ES-I3 (cell line): ENCODE data around the gene DPEP2.
"Not testable (repeated sequence)": the region's sequence is repeated elsewhere in the genome, so short reads cannot be mapped to it uniquely, and the experiment has no call there.

Source experiments
- H3K36me3 ChIP-seq: 2 replicates; pipeline ENCODE4 v1.6.1; 2013; ENCODE audit warnings: mild to moderate bottlenecking, low read length, control low read depth, moderate library complexity; ENCODE audit not compliant: insufficient read depth
- H3K4me1 ChIP-seq: 2 replicates; pipeline ENCODE4 v1.6.1; 2013; ENCODE audit warnings: mild to moderate bottlenecking, control low read depth, low read length; ENCODE audit not compliant: insufficient read depth
- H3K9ac ChIP-seq: 2 replicates; pipeline ENCODE4 v1.6.1; 2013; ENCODE audit warnings: low read depth, mild to moderate bottlenecking, low read length, moderate library complexity
- H3K9me3 ChIP-seq: 2 replicates; pipeline ENCODE4 v1.6.1; 2013; ENCODE audit warnings: mild to moderate bottlenecking, low read length, moderate library complexity; ENCODE audit not compliant: control insufficient read depth, insufficient read depth

Gene DPEP2

GRCh38 chr16:67945392-67945933, 53.8 kb downstream of the DPEP2 start:
- Histone ChIP-seq H3K36me3 (peaks cover 29% of the 10 kb centered on the region), H3K9ac (no peak overlapping the region), H3K9me3 (no peaks in the 10 kb centered on the region), H3K4me1 (no peaks in the 10 kb centered on the region; the same call in 1 of the 2 replicates)

GRCh38 chr16:67944690-67945391, 54.4 kb downstream of the DPEP2 start:
- H3K36me3 ChIP-seq = peaks cover 26% of the 10 kb centered on the region
- H3K4me1 ChIP-seq = no peaks in the 10 kb centered on the region; the same call in 1 of the 2 replicates

GRCh38 chr16:67943619-67944504, 55.4 kb downstream of the DPEP2 start, which contains the start of gene LCAT:
LCAT (minus strand) TSS chr16:67944120; CDS start chr16:67944101, 19 bp downstream.
- H3K9ac ChIP-seq = no peak within 1 kb of the TSS
- peaks cover 21% of the 10 kb centered on the region for H3K36me3 ChIP-seq
- no peaks in the 10 kb centered on the region; the same call in 1 of the 2 replicates for H3K4me1 ChIP-seq
- H3K9me3 ChIP-seq = no peaks in the 10 kb centered on the region

More at GRCh38 chr16:67944690-67945391, 54.4 kb downstream of the DPEP2 start:
- Histone ChIP-seq H3K9ac (no peak overlapping the region), H3K9me3 (no peaks in the 10 kb centered on the region)

- Histone ChIP-seq H3K4me1 (no peaks in the 10 kb centered on the region; the same call in 1 of the 2 replicates), H3K36me3 (peaks cover 19% of the 10 kb centered on the region), H3K9me3 (no peaks in the 10 kb centered on the region), H3K9ac (no peak overlapping the region)
Observed at GRCh38 chr16:67943256-67943618, 56.0 kb downstream of the DPEP2 start.

GRCh38 chr16:67942510-67943255, 56.6 kb downstream of the DPEP2 start:
- Histone ChIP-seq H3K9ac (no peak overlapping the region), H3K36me3 (peaks cover 16% of the 10 kb centered on the region), H3K4me1 (no peaks in the 10 kb centered on the region; the same call in 1 of the 2 replicates), H3K9me3 (no peaks in the 10 kb centered on the region)

GRCh38 chr16:67942200-67942509, 57.1 kb downstream of the DPEP2 start:
- H3K4me1 ChIP-seq = no peaks in the 10 kb centered on the region; the same call in 1 of the 2 replicates
- no peak overlapping the region for H3K9ac ChIP-seq
- peaks cover 12% of the 10 kb centered on the region for H3K36me3 ChIP-seq
- no peaks in the 10 kb centered on the region for H3K9me3 ChIP-seq

- Histone ChIP-seq H3K9me3 (no peaks in the 10 kb centered on the region), H3K4me1 (no peaks in the 10 kb centered on the region; the same call in 1 of the 2 replicates)
Observed at GRCh38 chr16:67941469-67942199, 57.6 kb downstream of the DPEP2 start.

GRCh38 chr16:67940446-67941089, 58.7 kb downstream of the DPEP2 start:
- Histone ChIP-seq H3K36me3 (peaks cover 3% of the 10 kb centered on the region), H3K9ac (no peak overlapping the region), H3K9me3 (no peaks in the 10 kb centered on the region), H3K4me1 (no peaks in the 10 kb centered on the region; the same call in 1 of the 2 replicates)

More at GRCh38 chr16:67941469-67942199, 57.6 kb downstream of the DPEP2 start:
- H3K9ac ChIP-seq = no peak overlapping the region
- H3K36me3 ChIP-seq = peaks cover 12% of the 10 kb centered on the region

GRCh38 chr16:67939507-67940445, 59.5 kb downstream of the DPEP2 start:
- Histone ChIP-seq H3K9ac (no peak overlapping the region), H3K36me3 (no peaks in the 10 kb centered on the region; the same call in 1 of the 2 replicates), H3K9me3 (no peaks in the 10 kb centered on the region), H3K4me1 (no peaks in the 10 kb centered on the region; the same call in 1 of the 2 replicates)

GRCh38 chr16:67937713-67938112, 61.6 kb downstream of the DPEP2 start:
- H3K9me3 ChIP-seq, H3K4me1 ChIP-seq, H3K36me3 ChIP-seq, H3K9ac ChIP-seq: not testable (repeated sequence)
